22Rv1 (cell line): ENCODE results near the gene ARFGAP3.

Source experiments
- H3K27ac ChIP-seq: fragments of 450-650 bp; 2 replicates; pipeline ENCODE4 v1.5.1; 2017
- ZFX ChIP-seq: fragments of 450-650 bp; IDR thresholded peaks from 2 replicates; pipeline ENCODE4 v1.6.1; 2017; ENCODE audit warnings: antibody characterized with exemption, borderline replicate concordance
- TF ChIP-seq, protein P1 (sequence below): fragments of 450-650 bp; IDR thresholded peaks from 2 replicates; pipeline ENCODE4 v1.5.1; 2017; ENCODE audit warnings: mild to moderate bottlenecking

The ARFGAP3 gene

DNA sequence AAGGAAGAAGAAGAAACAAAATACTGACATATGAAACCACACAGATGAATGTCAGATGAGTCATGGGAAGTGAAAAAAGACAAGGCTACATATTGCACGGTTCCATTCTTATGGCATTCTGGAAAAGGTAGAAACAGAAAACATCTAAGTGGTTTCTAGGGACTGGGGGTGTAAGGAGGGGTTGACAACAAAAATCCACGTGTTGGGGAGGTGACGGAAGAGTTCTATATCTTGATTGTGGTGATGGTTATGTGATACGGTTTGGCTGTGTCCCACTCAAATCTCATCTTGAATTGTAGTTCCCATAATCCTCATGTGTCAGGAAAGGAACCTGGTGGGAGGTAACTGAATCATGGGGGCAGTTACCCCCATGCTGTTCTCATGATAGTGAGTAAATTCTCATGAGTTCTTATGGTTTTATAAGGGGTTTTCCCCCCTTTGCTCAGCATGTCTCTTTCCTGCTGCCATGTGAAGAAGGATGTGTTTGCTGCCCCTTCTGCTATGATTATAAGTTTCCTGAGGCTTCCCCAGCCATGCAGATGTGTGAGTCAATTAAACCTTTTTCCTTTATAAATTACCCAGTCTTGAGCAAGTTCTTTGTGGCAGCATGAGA is 6.4 kb upstream of the ARFGAP3 start:
- no peak for TF ChIP-seq ZFX
- TF ChIP-seq, protein P1, sequence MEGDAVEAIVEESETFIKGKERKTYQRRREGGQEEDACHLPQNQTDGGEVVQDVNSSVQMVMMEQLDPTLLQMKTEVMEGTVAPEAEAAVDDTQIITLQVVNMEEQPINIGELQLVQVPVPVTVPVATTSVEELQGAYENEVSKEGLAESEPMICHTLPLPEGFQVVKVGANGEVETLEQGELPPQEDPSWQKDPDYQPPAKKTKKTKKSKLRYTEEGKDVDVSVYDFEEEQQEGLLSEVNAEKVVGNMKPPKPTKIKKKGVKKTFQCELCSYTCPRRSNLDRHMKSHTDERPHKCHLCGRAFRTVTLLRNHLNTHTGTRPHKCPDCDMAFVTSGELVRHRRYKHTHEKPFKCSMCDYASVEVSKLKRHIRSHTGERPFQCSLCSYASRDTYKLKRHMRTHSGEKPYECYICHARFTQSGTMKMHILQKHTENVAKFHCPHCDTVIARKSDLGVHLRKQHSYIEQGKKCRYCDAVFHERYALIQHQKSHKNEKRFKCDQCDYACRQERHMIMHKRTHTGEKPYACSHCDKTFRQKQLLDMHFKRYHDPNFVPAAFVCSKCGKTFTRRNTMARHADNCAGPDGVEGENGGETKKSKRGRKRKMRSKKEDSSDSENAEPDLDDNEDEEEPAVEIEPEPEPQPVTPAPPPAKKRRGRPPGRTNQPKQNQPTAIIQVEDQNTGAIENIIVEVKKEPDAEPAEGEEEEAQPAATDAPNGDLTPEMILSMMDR = no peak

GRCh38 chr22:42862045-42862734 is 5.1 kb upstream of the ARFGAP3 start:
- no peak overlapping the region for H3K27ac ChIP-seq
- TF ChIP-seq ZFX = no peak
- TF ChIP-seq, protein P1 = no peak

More for the DNA sequence above, 6.4 kb upstream of the ARFGAP3 start:
- H3K27ac ChIP-seq = no peak overlapping the region

- TF ChIP-seq ZFX = no peak
- TF ChIP-seq, protein P1 = no peak
- no peak overlapping the region for H3K27ac ChIP-seq
Observed at GRCh38 chr22:42860968-42861367, 3.9 kb upstream of the ARFGAP3 start.

GRCh38 chr22:42857845-42858481 is 890 bp upstream of the ARFGAP3 start:
- peak overlapping the region; percentile 80 for H3K27ac ChIP-seq

GRCh38 chr22:42856179-42856864 is 751 bp downstream of the ARFGAP3 start:
- H3K27ac ChIP-seq = peak overlapping the region; percentile 80
- TF ChIP-seq ZFX = no peak
- TF ChIP-seq, protein P1 = no peak

More at GRCh38 chr22:42857845-42858481, 890 bp upstream of the ARFGAP3 start:
- no peak for TF ChIP-seq ZFX
- TF ChIP-seq, protein P1 = no peak

- no peak overlapping the region for H3K27ac ChIP-seq
- TF ChIP-seq, protein P1 = no peak
- no peak for TF ChIP-seq ZFX
Observed at GRCh38 chr22:42855721-42856120, 1.4 kb downstream of the ARFGAP3 start.
